K562 (cell line): ENCODE data around the gene MROH2B. TPM values are rescaled to one million over a fixed set of nuclear protein-coding genes. Genes with fewer than 3 reads are reported as not detected.
A peak's percentile ranks its signal among the peaks of the same experiment; 100 is the strongest.

Source experiments
- ATAC-seq: fragments of 200-7000 bp; cut with Tn5 transposase; 3 replicates; pipeline ENCODE4 v1.9.1; 2020; ENCODE audit warnings: moderate library complexity
- BruUV-seq: library from RNA; stranded (reverse); fragments of 400-500 nt; replicated peaks from 2 replicates; lab custom pipeline; 2021; lab: Mats Ljungman, UMichigan
- CTCF ChIA-PET: fragments of 300-600 bp; formaldehyde crosslinking; extraction: SDS; loops from one replicate; lab custom pipeline; 2021; ENCODE audit warnings: low intra/inter-chr PET ratio; lab: Yijun Ruan, JAX
- POLR2A ChIA-PET: fragments of 300-600, 350-650 bp; sonication (Branson Sonifier 250); formaldehyde crosslinking; extraction: SDS; loops from one replicate; lab custom pipeline; 2021; ENCODE audit warnings: antibody characterized with exemption, inconsistent platforms; lab: Yijun Ruan, JAX
- DNase-seq, 4 experiments: peaks; one replicate each; pipeline versions ENCODE4 v3.0.0 to v3.0.0-alpha.2; 2011 to 2018; ENCODE audit warnings: low spot score in 3 of 4, mixed read lengths in 3 of 4; ENCODE audit errors: extremely low read depth in 1 of 4
- FAIRE-seq: peaks from 2 replicates; lab custom pipeline; 2011; peaks lifted over from hg19 to GRCh38; lab: Jason Lieb, UNC
- H2AFZ ChIP-seq: 2 replicates; pipeline ENCODE4 v1.6.0; 2011; ENCODE audit warnings: low read depth, low read length, control low read depth, inconsistent platforms
- H3K27ac ChIP-seq: fragments of 200-600 bp; 3 replicates; pipeline ENCODE4 v1.8.0; 2011; ENCODE audit warnings: low read depth, mild to moderate bottlenecking, control low read depth, inconsistent platforms, low read length, moderate library complexity, mixed read lengths; ENCODE audit errors: extremely low read depth
- H3K27me3 ChIP-seq, 2 experiments: fragments of 300-600 bp in 1 of 2; 2 replicates in 1 of 2; 3 replicates in 1 of 2; pipeline versions ENCODE4 v1.6.0 to v1.8.0; 2011; ENCODE audit warnings: inconsistent platforms in 2 of 2, low read length in 2 of 2, mild to moderate bottlenecking in 1 of 2, mixed read lengths in 1 of 2, moderate library complexity in 1 of 2; ENCODE audit not compliant: control insufficient read depth in 2 of 2, insufficient read depth in 2 of 2
- H3K36me3 ChIP-seq: fragments of 300-600 bp; 3 replicates; pipeline ENCODE4 v1.8.0; 2011; ENCODE audit warnings: mild to moderate bottlenecking, low read length, inconsistent platforms; ENCODE audit not compliant: control insufficient read depth, insufficient read depth
- H3K4me1 ChIP-seq, 2 experiments: fragments of 200-600 bp in 1 of 2; replicated peaks in 1 of 2; 2 replicates in 1 of 2; 3 replicates in 1 of 2; pipeline versions ENCODE4 v1.5.1 to v1.8.0; 2011; ENCODE audit warnings: inconsistent platforms in 2 of 2, low read length in 2 of 2, mild to moderate bottlenecking in 1 of 2, mixed read lengths in 1 of 2, moderate library complexity in 1 of 2; ENCODE audit not compliant: control insufficient read depth in 2 of 2, insufficient read depth in 2 of 2
- H3K4me2 ChIP-seq: 2 replicates; pipeline ENCODE4 v1.6.1; 2011; ENCODE audit warnings: low read length, control low read depth, inconsistent platforms, mixed read lengths; ENCODE audit not compliant: insufficient read depth
- H3K4me3 ChIP-seq: fragments of 200-600 bp; sonication (generic), shearing (Covaris generic); 2 replicates; pipeline ENCODE4 v1.5.1; 2016; ENCODE audit warnings: control low read depth, inconsistent platforms
- H3K79me2 ChIP-seq: fragments of 200-600 bp; 3 replicates; pipeline ENCODE4 v1.8.0; 2011; ENCODE audit warnings: low read length, inconsistent platforms; ENCODE audit not compliant: control insufficient read depth, insufficient read depth
- H3K9ac ChIP-seq, 2 experiments: 2 replicates each; pipeline versions ENCODE4 v1.6.0 to v1.6.1; 2011; ENCODE audit warnings: low read depth in 2 of 2, low read length in 2 of 2, control low read depth in 1 of 2, inconsistent platforms in 1 of 2, mild to moderate bottlenecking in 1 of 2, mixed read lengths in 1 of 2; ENCODE audit not compliant: insufficient read depth in 1 of 2
- H3K9me1 ChIP-seq: one replicate; pipeline ENCODE4 v1.6.0; 2011; ENCODE audit warnings: inconsistent platforms, mild to moderate bottlenecking, low read length, moderate library complexity; ENCODE audit not compliant: control insufficient read depth, insufficient read depth
- H3K9me3 ChIP-seq: replicated peaks from 2 replicates; pipeline ENCODE4 v1.5.1; 2011; ENCODE audit warnings: low read depth, low read length, inconsistent platforms; ENCODE audit not compliant: control insufficient read depth, insufficient read depth
- H4K20me1 ChIP-seq: replicated peaks from 2 replicates; pipeline ENCODE4 v1.6.1; 2011; ENCODE audit warnings: low read length, inconsistent platforms, mixed read lengths; ENCODE audit not compliant: control insufficient read depth, insufficient read depth
- ATF7 ChIP-seq: fragments of 450-650 bp; IDR thresholded peaks from 2 replicates; pipeline ENCODE4 v1.7.1; 2014; ENCODE audit warnings: mild to moderate bottlenecking, moderate library complexity
- HNRNPH1 ChIP-seq: fragments of 200-400 bp; formaldehyde crosslinking; optimal IDR thresholded peaks from 2 replicates; pipeline ENCODE3; 2017; ENCODE audit warnings: low read depth, mild to moderate bottlenecking, low read length, moderate library complexity
- MYC ChIP-seq, 2 experiments: fragments of 250-450 bp in 1 of 2; sonication (Bioruptor Pico) in 1 of 2; IDR thresholded peaks; 2 replicates each; pipeline versions ENCODE4 v1.5.1 to v1.6.1; 2012 to 2021; ENCODE audit warnings: low read depth in 2 of 2, borderline replicate concordance in 1 of 2, improper control_type of control experiment in 1 of 2, low read length in 1 of 2, mild to moderate bottlenecking in 1 of 2, moderate library complexity in 1 of 2
- NFIC ChIP-seq: fragments of 450-650 bp; IDR thresholded peaks from 2 replicates; pipeline ENCODE4 v1.6.1; 2017; ENCODE audit warnings: mild to moderate bottlenecking, inconsistent platforms
- NFIX ChIP-seq: fragments of 250-450 bp; sonication (Bioruptor Pico); IDR thresholded peaks from 2 replicates; pipeline ENCODE4 v1.4.0; 2020; ENCODE audit warnings: low read depth, mild to moderate bottlenecking, moderate library complexity
- WGBS: fragments of 100-300 bp; shearing (Covaris generic); methylation state at CpG from one replicate; pipeline ENCODE4 v1.1.6; 2016; ENCODE audit warnings: low coverage, mixed read lengths; ENCODE audit not compliant: insufficient coverage; ENCODE audit errors: missing lambda C conversion rate; 5-methylcytosine and 5-hydroxymethylcytosine counted together
- in situ Hi-C: fragments of 300-500 bp; cut with MboI; formaldehyde crosslinking; loops from 4 replicates; pipeline ENCODE4 v1.15.0; 2018; ENCODE audit warnings: inconsistent platforms, mixed read lengths
- intact Hi-C: fragments of 100-400 bp; cut with micrococcal nuclease; formaldehyde crosslinking; loops from 2 replicates; pipeline ENCODE4 v1.14.2; 2022
- polyA plus RNA-seq, 8 experiments: library from polyadenylated mRNA; depleted of rRNA in 4 of 8; stranded (reverse) in 5 of 8; unstranded in 3 of 8; fragments of >200 nt; fragmentation: Nextera tagmentation in 2 of 8; fragmentation: Illumina TruSeq in 1 of 8; extraction: Ambion mirVana in 2 of 8; extraction: Trizol in 1 of 8; gene quantifications; 2 replicates each; pipeline versions ENCODE4 v1.2.1 to v1.2.3, GENCODE V29; 2011 to 2014; ENCODE audit warnings: inconsistent platforms in 1 of 8, missing spikeins in 1 of 8
- total RNA-seq, 7 experiments: library from RNA; depleted of rRNA in 6 of 7; stranded (reverse); fragments of >200 nt in 6 of 7; fragmentation: Illumina TruSeq in 2 of 7; extraction: Trizol in 2 of 7; gene quantifications; 2 replicates each; pipeline versions ENCODE4 v1.2.1 to v1.2.3, GENCODE V29; 2011 to 2021; ENCODE audit warnings: low replicate concordance in 1 of 7

The MROH2B gene
- total and polyA plus RNA-seq, 9 of the 15 experiments (the other 6 are each of a cell fraction or from before 2014, with no cell fraction given), result not detected

DNA sequence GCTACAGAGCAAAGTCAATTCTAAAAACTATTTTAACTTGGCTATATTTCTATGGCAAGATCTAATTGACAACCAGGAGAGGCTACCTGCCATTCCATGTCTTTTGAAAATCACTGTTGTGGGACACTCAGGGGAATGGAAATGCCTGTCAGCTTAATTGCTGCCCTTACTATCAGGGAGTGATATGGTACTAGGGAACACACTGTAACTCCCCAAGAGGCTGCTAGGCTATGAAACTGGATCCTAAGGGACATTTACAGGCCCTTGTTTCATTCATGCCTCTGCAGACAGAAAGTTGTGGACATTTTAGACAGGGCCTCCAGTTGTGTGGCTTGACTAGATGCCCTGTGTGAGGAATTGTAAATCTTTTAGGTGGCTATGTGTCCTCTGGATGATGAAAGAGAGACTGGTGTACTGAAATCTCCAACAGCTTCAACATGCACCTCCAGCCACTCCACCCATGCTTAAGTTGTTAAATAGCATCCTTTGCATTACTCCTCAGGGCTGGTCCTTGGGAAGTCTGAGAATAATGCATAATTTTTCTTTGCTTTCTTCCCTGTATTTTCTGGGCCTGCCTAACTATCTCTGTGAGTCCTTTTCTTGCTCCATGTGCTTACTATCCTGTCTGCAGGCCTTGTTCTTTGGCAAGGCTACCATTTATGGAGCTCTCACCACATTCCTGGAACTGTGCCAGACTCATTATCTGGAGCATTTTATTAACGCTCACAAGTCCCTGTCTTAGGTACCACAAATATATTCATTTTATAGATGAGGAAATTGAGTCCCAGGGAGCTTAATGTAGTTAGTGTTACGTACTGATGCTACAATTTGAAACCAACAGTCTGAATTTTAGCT is 3.2 kb downstream of the MROH2B start:
- no peak for FAIRE-seq
- TF ChIP-seq HNRNPH1, result no peak
- no peak for TF ChIP-seq ATF7
- peak; percentile 53; the same call in 1 of the 2 replicates for TF ChIP-seq NFIX
- TF ChIP-seq MYC (IDR thresholded peaks at IDR 0.05; ENCODE audit: low read depth, low read length), result no peak
- TF ChIP-seq MYC (CRISPR knock-in tag; IDR thresholded peaks at IDR 0.05; ENCODE audit: borderline replicate concordance, low read depth), result no peak
- peak; percentile 76 for TF ChIP-seq NFIC
- TF ChIP-seq, all 486 proteins: peak for 2
- no peaks in the 10 kb centered on the region for H3K9me3 ChIP-seq
- H4K20me1 ChIP-seq, result no peaks in the 10 kb centered on the region
- H3K4me1 ChIP-seq, result no peaks in the 10 kb centered on the region
- ATAC-seq, result peak; percentile 53
- intact Hi-C loops (no loop called here), in situ Hi-C loops (no loop called here)
- BruUV-seq, result no TSS peak
- no peak overlapping the region for H3K4me3 ChIP-seq
- no peaks in the 10 kb centered on the region for H3K27me3 ChIP-seq
- H3K9ac ChIP-seq, result no peak overlapping the region
- peak in 1 of 4 experiments; percentile 7 for DNase-seq
- no peaks in the 10 kb centered on the region for H3K36me3 ChIP-seq
- no peak overlapping the region for H3K4me2 ChIP-seq
- no peaks in the 10 kb centered on the region for H3K79me2 ChIP-seq
- WGBS, result 5% methylated on average over 2 of the region's 2 CpGs
- no peak overlapping the region for H3K27ac ChIP-seq
- no peaks in the 10 kb centered on the region for H3K9me1 ChIP-seq
- ChIA-PET POLR2A (no interaction called here), CTCF (no interaction called here)
- no peak overlapping the region for H2AFZ ChIP-seq
